ENCODE results near the gene LAMA5. TPM values are rescaled to one million over a fixed set of nuclear protein-coding genes. Genes with fewer than 3 reads are reported as not detected.

Gene LAMA5
- total RNA-seq, 2 experiments from 2014 or later: 53.3 to 162 TPM

DNA sequence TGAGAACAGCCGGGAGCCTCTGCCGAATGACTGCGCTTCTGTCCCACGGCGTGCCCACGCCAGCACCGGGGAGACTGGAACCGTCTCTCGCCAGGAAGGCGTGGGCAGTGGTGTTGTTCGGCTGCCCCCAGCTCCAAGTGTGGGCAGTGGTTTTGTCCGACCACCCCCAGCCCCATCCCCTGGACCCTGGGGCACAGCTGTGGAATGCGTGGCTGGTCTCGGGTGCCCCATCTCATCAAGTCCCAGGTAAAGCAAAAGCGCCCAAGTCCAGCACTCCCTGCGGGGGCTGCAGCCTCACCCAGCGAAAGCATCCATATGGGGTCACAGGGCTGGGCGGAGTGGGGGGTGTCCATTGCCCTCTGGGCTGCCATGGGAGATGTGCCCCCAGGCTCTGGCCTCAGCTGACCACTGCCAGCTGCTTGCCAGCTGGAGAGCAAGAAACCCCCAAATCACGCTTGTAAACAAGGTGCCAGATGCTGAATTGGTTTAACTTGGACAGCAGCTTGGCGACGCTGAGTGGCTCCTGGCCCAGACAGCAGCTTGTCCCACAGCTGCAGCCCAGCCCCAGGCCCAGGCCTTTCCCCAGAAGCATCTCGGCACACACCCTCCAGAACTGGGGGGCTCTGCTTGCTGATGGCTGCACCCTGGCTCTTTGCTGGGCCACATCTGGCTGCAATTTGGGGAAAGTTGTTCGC, 35.5 kb upstream of the LAMA5 start:
- no peak overlapping the region for H2AFZ ChIP-seq (ENCODE audit: low read length)
- no peaks in the 10 kb centered on the region for H3K9me2 ChIP-seq (ENCODE audit: insufficient read depth, low read length)
- no peaks in the 10 kb centered on the region for H4K20me1 ChIP-seq (ENCODE audit: insufficient read depth, low read length)
- H3K79me2 ChIP-seq (ENCODE audit: insufficient read depth, low read depth, low read length): peaks cover 7% of the 10 kb centered on the region; the same call in 1 of the 2 replicates
- no TSS peak for BruUV-seq (replicated peaks)
- CTCF ChIA-PET (ENCODE audit: unreplicated experiment): no interaction called here
- no peaks in the 10 kb centered on the region for H3K9me3 ChIP-seq (ENCODE audit: low read length)
- H3K27ac ChIP-seq (ENCODE audit: low read depth, low read length, poor library complexity, severe bottlenecking): no peak overlapping the region
- H3K4me2 ChIP-seq (ENCODE audit: low read length): no peak overlapping the region
- no peak for DNase-seq (ENCODE audit: low spot score)
- TF ChIP-seq EZH2phosphoT487 (IDR thresholded peaks at IDR 0.05; ENCODE audit: borderline replicate concordance, low read depth, low read length) (no peak), CTCF (conservative IDR thresholded peaks at IDR 0.05; ENCODE audit: low read length) (no peak)
- intact Hi-C loops (cut with micrococcal nuclease; ENCODE audit: unreplicated experiment): loop anchor here (10.0 kb wide), 1 partner anchor 338 kb away; the partner anchor contains the start of gene TAF4
- peaks cover 19% of the 10 kb centered on the region for H3K36me3 ChIP-seq (ENCODE audit: insufficient read depth, low read length)
- POLR2A ChIA-PET: no interaction called here
- no peak overlapping the region for H3K4me3 ChIP-seq (ENCODE audit: low read depth, low read length, poor library complexity, severe bottlenecking)
- H3K4me1 ChIP-seq (ENCODE audit: insufficient read depth, low read length, poor library complexity, severe bottlenecking): peaks cover 13% of the 10 kb centered on the region

GRCh38 chr20:62401331-62401779, 34.2 kb upstream of the LAMA5 start:
- BruUV-seq (replicated peaks): no TSS peak
- H4K20me1 ChIP-seq (ENCODE audit: insufficient read depth, low read length): no peaks in the 10 kb centered on the region
- H3K9me2 ChIP-seq (ENCODE audit: insufficient read depth, low read length): no peaks in the 10 kb centered on the region
- CTCF ChIA-PET (ENCODE audit: unreplicated experiment): interaction anchor here (0.6 kb wide), 1 partner anchor 98 kb away, joined by 14 read pairs; no protein-coding TSS in a partner anchor
- H3K4me2 ChIP-seq (ENCODE audit: low read length): no peak overlapping the region; the same call in 1 of the 2 replicates
- DNase-seq (ENCODE audit: low spot score): no peak
- no peak overlapping the region for H3K4me3 ChIP-seq (ENCODE audit: low read depth, low read length, poor library complexity, severe bottlenecking)
- H3K4me1 ChIP-seq (ENCODE audit: insufficient read depth, low read length, poor library complexity, severe bottlenecking): peaks cover 9% of the 10 kb centered on the region
- no peak overlapping the region for H2AFZ ChIP-seq (ENCODE audit: low read length)
- POLR2A ChIA-PET: no interaction called here
- peaks cover 3% of the 10 kb centered on the region; the same call in 1 of the 2 replicates for H3K79me2 ChIP-seq (ENCODE audit: insufficient read depth, low read depth, low read length)
- H3K9me3 ChIP-seq (ENCODE audit: low read length): no peaks in the 10 kb centered on the region
- no peak overlapping the region for H3K27ac ChIP-seq (ENCODE audit: low read depth, low read length, poor library complexity, severe bottlenecking)
- H3K36me3 ChIP-seq (ENCODE audit: insufficient read depth, low read length): peaks cover 19% of the 10 kb centered on the region
- TF ChIP-seq EZH2phosphoT487 (IDR thresholded peaks at IDR 0.05; ENCODE audit: borderline replicate concordance, low read depth, low read length) (no peak), CTCF (conservative IDR thresholded peaks at IDR 0.05; ENCODE audit: low read length) (no peak)
- intact Hi-C loops (cut with micrococcal nuclease; ENCODE audit: unreplicated experiment): loop anchor here (10.0 kb wide), 1 partner anchor 337 kb away; the partner anchor contains the start of gene TAF4

GRCh38 chr20:62400541-62400940, 33.4 kb upstream of the LAMA5 start:
- peaks cover 19% of the 10 kb centered on the region for H3K36me3 ChIP-seq (ENCODE audit: insufficient read depth, low read length)
- intact Hi-C loops (cut with micrococcal nuclease; ENCODE audit: unreplicated experiment): loop anchor here (10.0 kb wide), 1 partner anchor 336 kb away; the partner anchor contains the start of gene TAF4
- H3K4me3 ChIP-seq (ENCODE audit: low read depth, low read length, poor library complexity, severe bottlenecking): no peak overlapping the region
- H3K9me3 ChIP-seq (ENCODE audit: low read length): no peaks in the 10 kb centered on the region
- CTCF ChIA-PET (ENCODE audit: unreplicated experiment): no interaction called here
- H3K9me2 ChIP-seq (ENCODE audit: insufficient read depth, low read length): no peaks in the 10 kb centered on the region
- H4K20me1 ChIP-seq (ENCODE audit: insufficient read depth, low read length): no peaks in the 10 kb centered on the region
- TF ChIP-seq CTCF (conservative IDR thresholded peaks at IDR 0.05; ENCODE audit: low read length) (no peak), EZH2phosphoT487 (IDR thresholded peaks at IDR 0.05; ENCODE audit: borderline replicate concordance, low read depth, low read length) (no peak)
- no peak overlapping the region for H2AFZ ChIP-seq (ENCODE audit: low read length)
- no peaks in the 10 kb centered on the region for H3K79me2 ChIP-seq (ENCODE audit: insufficient read depth, low read depth, low read length)
- BruUV-seq (replicated peaks): no TSS peak
- H3K27ac ChIP-seq (ENCODE audit: low read depth, low read length, poor library complexity, severe bottlenecking): no peak overlapping the region
- POLR2A ChIA-PET: no interaction called here
- H3K4me2 ChIP-seq (ENCODE audit: low read length): no peak overlapping the region
- no peak for DNase-seq (ENCODE audit: low spot score)
- peaks cover under 1% of the 10 kb centered on the region for H3K4me1 ChIP-seq (ENCODE audit: insufficient read depth, low read length, poor library complexity, severe bottlenecking)

All from OCI-LY7 (cell line).